ENCODE data around the gene SECISBP2. TPM values are rescaled to one million over a fixed set of nuclear protein-coding genes. Genes with fewer than 3 reads are reported as not detected.

The SECISBP2 gene
- total and polyA plus RNA-seq, 2 donors (not counting 1 experiment from before 2014, with no cell fraction given): 23.0 to 33.0 TPM

DNA sequence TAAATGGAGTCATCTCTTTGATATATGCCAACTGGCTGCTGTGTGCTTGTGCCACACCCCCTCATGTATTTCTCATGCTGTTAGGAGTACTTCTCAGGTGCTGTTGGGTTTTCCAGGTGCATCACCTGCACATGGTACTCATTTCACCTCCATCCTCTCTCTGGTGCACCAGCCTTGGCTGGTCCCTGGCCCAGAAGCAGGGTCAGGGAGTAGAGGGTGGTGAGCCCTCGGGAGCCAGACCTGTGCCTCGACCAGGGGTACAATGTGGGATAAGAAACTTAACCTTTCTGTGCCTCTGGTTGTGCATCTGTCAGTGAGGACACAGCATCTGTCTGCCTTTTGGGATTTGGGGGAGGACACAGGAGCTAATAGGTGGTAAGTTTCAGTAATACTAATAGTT is 38.5 kb downstream of the SECISBP2 start:
- no peak overlapping the region for H3K9ac ChIP-seq (ENCODE audit: insufficient read depth, low read length)
- no peak overlapping the region for H3K4me2 ChIP-seq (ENCODE audit: extremely low read depth, insufficient read depth, low read length)
- no peak overlapping the region for H3K27ac ChIP-seq (ENCODE audit: insufficient read depth, low read length)
- peaks cover 13% of the 10 kb centered on the region for H3K36me3 ChIP-seq (ENCODE audit: control insufficient read depth, insufficient read depth, low read length)
- no peaks in the 10 kb centered on the region for H4K20me1 ChIP-seq (ENCODE audit: control insufficient read depth, extremely low read depth, insufficient read depth, low read length)
- no peaks in the 10 kb centered on the region for H3K4me1 ChIP-seq (ENCODE audit: control insufficient read depth, extremely low read depth, insufficient read depth, low read length)
- no peak overlapping the region for H2AFZ ChIP-seq (ENCODE audit: low read length)
- no peak for DNase-seq (ENCODE audit: low read depth in 2 of 2)
- no peaks in the 10 kb centered on the region for H3K79me2 ChIP-seq (ENCODE audit: control insufficient read depth, insufficient read depth, low read length)
- H3K9me3 ChIP-seq (ENCODE audit: control insufficient read depth, insufficient read depth, low read depth, low read length): no peaks in the 10 kb centered on the region
- no peaks in the 10 kb centered on the region for H3K27me3 ChIP-seq (ENCODE audit: control insufficient read depth, insufficient read depth, low read length)
- TF ChIP-seq, protein P1, sequence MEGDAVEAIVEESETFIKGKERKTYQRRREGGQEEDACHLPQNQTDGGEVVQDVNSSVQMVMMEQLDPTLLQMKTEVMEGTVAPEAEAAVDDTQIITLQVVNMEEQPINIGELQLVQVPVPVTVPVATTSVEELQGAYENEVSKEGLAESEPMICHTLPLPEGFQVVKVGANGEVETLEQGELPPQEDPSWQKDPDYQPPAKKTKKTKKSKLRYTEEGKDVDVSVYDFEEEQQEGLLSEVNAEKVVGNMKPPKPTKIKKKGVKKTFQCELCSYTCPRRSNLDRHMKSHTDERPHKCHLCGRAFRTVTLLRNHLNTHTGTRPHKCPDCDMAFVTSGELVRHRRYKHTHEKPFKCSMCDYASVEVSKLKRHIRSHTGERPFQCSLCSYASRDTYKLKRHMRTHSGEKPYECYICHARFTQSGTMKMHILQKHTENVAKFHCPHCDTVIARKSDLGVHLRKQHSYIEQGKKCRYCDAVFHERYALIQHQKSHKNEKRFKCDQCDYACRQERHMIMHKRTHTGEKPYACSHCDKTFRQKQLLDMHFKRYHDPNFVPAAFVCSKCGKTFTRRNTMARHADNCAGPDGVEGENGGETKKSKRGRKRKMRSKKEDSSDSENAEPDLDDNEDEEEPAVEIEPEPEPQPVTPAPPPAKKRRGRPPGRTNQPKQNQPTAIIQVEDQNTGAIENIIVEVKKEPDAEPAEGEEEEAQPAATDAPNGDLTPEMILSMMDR (conservative IDR thresholded peaks at IDR 0.05 in 1 of 2, IDR thresholded peaks at IDR 0.05 in 1 of 2; ENCODE audit: low read depth in 1 of 2, low read length in 2 of 2): no peak
- no peak for TF ChIP-seq EZH2 (IDR thresholded peaks at IDR 0.05; ENCODE audit: low read length, missing control alignments)
- H3K4me3 ChIP-seq (replicated peaks in 1 of 4; ENCODE audit: control extremely low read depth in 1 of 4, insufficient read depth in 1 of 4, low read depth in 3 of 4, low read length in 4 of 4): no peak overlapping the region

DNA sequence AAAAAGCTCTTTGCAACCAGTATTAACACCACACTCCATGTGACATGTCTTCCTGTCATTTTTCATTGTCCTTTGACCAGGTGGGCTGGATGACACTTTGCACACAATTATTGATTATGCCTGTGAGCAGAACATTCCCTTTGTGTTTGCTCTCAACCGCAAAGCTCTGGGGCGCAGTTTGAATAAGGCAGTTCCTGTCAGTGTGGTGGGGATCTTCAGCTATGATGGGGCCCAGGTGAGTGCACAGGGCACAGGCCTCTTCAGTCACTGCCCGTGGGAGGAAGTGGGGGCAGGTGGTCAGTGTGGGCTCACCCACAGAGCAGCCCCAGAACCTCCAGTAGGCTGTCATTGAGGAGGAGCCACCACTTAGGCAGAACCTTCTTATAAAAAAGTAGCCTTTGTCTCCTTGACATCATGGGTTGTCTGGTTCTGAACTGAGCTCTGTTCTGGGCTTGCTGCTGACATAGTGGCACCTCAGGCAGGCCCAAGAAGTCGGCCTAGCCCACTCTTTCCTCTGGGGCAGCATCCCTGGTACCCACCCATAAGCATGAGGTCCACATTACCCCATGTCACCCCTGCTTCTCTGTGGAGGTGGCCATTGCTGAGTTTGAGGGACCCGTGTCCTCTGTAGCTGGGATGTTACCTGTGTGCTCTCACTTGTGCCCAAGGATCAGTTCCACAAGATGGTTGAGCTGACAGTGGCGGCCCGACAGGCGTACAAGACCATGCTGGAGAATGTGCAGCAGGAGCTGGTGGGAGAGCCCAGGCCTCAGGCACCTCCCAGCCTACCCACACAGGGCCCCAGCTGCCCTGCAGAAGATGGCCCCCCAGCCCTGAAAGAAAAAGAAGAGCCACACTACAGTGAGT is 39.3 kb downstream of the SECISBP2 start:
- Histone ChIP-seq H3K79me2 (ENCODE audit: control insufficient read depth, insufficient read depth, low read length) (no peaks in the 10 kb centered on the region), H3K27me3 (ENCODE audit: control insufficient read depth, insufficient read depth, low read length) (no peaks in the 10 kb centered on the region), H3K9ac (ENCODE audit: insufficient read depth, low read length) (no peak overlapping the region), H4K20me1 (ENCODE audit: control insufficient read depth, extremely low read depth, insufficient read depth, low read length) (no peaks in the 10 kb centered on the region), H3K4me1 (ENCODE audit: control insufficient read depth, extremely low read depth, insufficient read depth, low read length) (no peaks in the 10 kb centered on the region), H3K4me2 (ENCODE audit: extremely low read depth, insufficient read depth, low read length) (no peak overlapping the region), H3K4me3 (replicated peaks in 1 of 4; ENCODE audit: control extremely low read depth in 1 of 4, insufficient read depth in 1 of 4, low read depth in 3 of 4, low read length in 4 of 4) (no peak overlapping the region), H3K36me3 (ENCODE audit: control insufficient read depth, insufficient read depth, low read length) (peaks cover 13% of the 10 kb centered on the region), H3K27ac (ENCODE audit: insufficient read depth, low read length) (no peak overlapping the region), H3K9me3 (ENCODE audit: control insufficient read depth, insufficient read depth, low read depth, low read length) (no peaks in the 10 kb centered on the region), H2AFZ (ENCODE audit: low read length) (no peak overlapping the region)
- no peak for DNase-seq (ENCODE audit: low read depth in 2 of 2)
- no peak for TF ChIP-seq EZH2 (IDR thresholded peaks at IDR 0.05; ENCODE audit: low read length, missing control alignments)
- TF ChIP-seq, protein P1 (conservative IDR thresholded peaks at IDR 0.05 in 1 of 2, IDR thresholded peaks at IDR 0.05 in 1 of 2; ENCODE audit: low read depth in 1 of 2, low read length in 2 of 2): no peak

DNA sequence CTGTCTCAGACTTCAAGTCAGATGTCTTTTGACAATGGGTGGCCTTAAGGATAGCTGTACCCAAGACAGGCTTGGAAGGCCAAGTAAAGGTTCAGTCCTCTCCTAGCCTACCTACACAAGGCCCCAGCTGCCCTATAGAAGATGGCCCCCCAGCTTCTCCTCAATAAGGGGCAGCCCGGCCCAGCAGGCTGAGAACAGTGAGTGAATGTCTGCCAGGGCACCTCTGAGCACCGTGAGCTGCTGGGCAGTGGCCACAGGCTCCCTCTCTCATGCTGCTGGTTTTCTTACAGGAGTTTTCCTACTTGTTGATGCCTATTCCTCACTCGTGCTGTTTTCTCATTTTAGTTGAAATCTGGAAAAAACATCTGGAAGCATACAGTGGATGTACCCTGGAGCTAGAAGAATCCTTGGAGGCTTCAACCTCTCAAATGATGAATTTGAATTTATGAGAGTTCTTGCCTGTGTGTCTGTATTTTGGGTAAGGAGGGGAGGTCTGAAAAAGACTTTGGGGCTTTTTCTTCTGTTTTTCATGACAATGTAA is 40.1 kb downstream of the SECISBP2 start:
- no peaks in the 10 kb centered on the region for H3K27me3 ChIP-seq (ENCODE audit: control insufficient read depth, insufficient read depth, low read length)
- TF ChIP-seq, protein P1 (conservative IDR thresholded peaks at IDR 0.05 in 1 of 2, IDR thresholded peaks at IDR 0.05 in 1 of 2; ENCODE audit: low read depth in 1 of 2, low read length in 2 of 2): no peak
- TF ChIP-seq EZH2 (IDR thresholded peaks at IDR 0.05; ENCODE audit: low read length, missing control alignments): no peak
- H3K27ac ChIP-seq (ENCODE audit: insufficient read depth, low read length): no peak overlapping the region
- no peak overlapping the region for H2AFZ ChIP-seq (ENCODE audit: low read length)
- no peaks in the 10 kb centered on the region for H4K20me1 ChIP-seq (ENCODE audit: control insufficient read depth, extremely low read depth, insufficient read depth, low read length)
- H3K9ac ChIP-seq (ENCODE audit: insufficient read depth, low read length): no peak overlapping the region
- H3K9me3 ChIP-seq (ENCODE audit: control insufficient read depth, insufficient read depth, low read depth, low read length): no peaks in the 10 kb centered on the region
- H3K79me2 ChIP-seq (ENCODE audit: control insufficient read depth, insufficient read depth, low read length): no peaks in the 10 kb centered on the region
- DNase-seq (ENCODE audit: low read depth in 2 of 2): no peak
- H3K4me2 ChIP-seq (ENCODE audit: extremely low read depth, insufficient read depth, low read length): no peak overlapping the region
- H3K36me3 ChIP-seq (ENCODE audit: control insufficient read depth, insufficient read depth, low read length): peaks cover 11% of the 10 kb centered on the region
- H3K4me3 ChIP-seq (replicated peaks in 1 of 4; ENCODE audit: control extremely low read depth in 1 of 4, insufficient read depth in 1 of 4, low read depth in 3 of 4, low read length in 4 of 4): no peak overlapping the region
- no peaks in the 10 kb centered on the region for H3K4me1 ChIP-seq (ENCODE audit: control insufficient read depth, extremely low read depth, insufficient read depth, low read length)

All from fibroblast of lung (primary cell).